Measurements from ENCODE around the gene ARHGEF17. TPM values are rescaled to one million over a fixed set of nuclear protein-coding genes. Genes with fewer than 3 reads are reported as not detected.

Gene ARHGEF17, protein sequence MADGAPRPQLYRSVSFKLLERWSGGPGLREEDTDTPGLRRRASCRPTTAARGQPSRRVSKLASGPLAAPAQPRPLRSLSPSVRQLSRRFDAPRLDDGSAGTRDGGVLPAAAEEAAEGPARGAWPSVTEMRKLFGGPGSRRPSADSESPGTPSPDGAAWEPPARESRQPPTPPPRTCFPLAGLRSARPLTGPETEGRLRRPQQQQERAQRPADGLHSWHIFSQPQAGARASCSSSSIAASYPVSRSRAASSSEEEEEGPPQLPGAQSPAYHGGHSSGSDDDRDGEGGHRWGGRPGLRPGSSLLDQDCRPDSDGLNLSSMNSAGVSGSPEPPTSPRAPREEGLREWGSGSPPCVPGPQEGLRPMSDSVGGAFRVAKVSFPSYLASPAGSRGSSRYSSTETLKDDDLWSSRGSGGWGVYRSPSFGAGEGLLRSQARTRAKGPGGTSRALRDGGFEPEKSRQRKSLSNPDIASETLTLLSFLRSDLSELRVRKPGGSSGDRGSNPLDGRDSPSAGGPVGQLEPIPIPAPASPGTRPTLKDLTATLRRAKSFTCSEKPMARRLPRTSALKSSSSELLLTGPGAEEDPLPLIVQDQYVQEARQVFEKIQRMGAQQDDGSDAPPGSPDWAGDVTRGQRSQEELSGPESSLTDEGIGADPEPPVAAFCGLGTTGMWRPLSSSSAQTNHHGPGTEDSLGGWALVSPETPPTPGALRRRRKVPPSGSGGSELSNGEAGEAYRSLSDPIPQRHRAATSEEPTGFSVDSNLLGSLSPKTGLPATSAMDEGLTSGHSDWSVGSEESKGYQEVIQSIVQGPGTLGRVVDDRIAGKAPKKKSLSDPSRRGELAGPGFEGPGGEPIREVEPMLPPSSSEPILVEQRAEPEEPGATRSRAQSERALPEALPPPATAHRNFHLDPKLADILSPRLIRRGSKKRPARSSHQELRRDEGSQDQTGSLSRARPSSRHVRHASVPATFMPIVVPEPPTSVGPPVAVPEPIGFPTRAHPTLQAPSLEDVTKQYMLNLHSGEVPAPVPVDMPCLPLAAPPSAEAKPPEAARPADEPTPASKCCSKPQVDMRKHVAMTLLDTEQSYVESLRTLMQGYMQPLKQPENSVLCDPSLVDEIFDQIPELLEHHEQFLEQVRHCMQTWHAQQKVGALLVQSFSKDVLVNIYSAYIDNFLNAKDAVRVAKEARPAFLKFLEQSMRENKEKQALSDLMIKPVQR (N-terminal part only)
- total RNA-seq = 38.3 TPM

DNA sequence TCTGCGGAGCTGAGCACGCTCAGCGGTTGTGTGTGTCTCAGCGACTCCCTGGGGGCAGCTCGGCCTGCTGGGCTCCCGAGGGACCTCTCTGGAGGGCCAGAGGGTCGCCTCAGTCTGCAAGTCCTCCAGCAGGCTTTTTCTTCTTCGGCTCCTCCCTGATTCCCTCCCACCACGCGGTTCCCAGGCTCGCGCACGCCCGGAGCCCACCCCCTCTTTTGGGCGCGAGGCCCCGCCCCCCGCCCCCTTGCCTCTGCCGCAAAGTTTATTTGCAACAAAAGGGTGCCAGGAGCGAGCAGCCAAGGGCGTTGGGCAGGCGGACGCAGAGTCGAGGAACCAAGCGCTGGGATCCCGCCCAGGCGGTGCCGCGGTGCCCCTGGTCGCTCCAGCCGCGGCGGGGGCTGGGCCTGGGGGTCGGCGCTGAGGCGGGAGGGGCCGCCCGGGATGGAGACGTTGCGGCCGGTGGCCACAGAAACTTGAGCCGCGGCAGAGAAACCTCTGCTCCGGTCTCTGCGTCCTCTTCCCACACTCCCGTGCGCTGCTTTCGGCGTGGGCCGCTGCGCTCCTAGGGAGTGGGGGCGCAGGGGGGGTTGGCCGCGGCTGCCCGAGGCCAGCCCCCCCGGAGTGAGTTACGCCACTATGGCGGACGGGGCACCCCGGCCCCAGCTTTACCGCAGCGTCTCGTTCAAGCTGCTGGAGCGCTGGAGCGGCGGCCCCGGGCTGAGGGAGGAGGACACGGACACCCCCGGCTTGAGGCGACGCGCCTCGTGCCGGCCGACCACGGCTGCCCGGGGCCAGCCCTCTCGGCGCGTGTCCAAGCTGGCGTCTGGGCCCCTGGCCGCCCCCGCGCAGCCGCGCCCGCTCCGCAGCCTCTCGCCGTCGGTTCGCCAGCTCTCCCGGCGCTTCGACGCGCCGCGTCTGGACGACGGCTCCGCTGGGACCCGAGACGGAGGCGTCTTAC, at the start of gene ARHGEF17:
Gene ARHGEF17 (plus strand): TSS at position 274 of the 958 bp plus-strand sequence. CDS start 363 bp downstream, at position 637.

DNA sequence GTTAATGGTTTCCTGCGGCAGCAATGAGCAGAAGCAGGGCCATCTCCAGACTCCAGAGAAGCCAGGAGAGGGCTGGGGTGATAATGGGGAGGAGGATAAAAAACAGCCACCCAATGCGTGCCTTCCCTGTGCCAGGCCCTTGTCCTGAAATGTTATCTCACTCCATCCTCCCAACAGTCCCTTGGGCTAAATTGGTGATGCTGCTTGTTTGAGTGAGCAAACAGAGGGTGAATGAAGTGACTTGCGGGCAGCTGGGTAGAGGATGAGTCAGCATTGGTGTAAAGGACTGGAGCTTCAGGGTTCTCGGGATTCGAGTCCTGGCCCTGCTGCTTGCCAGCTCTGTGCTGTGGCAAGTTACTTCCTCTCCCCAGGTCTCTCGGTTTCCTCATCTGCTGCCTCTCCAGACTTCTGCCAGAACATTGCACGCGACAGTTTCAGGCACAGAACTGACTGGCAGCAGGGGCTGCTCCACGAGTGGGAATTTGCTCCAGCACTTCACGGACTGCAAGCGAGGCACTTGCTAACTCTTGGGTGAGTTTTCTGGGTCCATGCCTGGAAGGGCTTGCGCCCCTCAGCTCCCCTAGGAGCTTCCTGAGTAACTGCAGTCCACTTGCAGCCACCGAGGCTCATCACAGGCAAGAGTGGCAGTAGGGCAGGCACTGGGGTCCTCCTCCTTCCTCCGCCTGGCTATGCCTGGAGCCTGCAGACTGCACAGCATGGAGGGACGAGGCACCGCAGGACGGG, 36.0 kb upstream of the ARHGEF17 start, which contains the start of gene P2RY6:
Gene P2RY6 (plus strand): TSS at position 403 of the 744 bp plus-strand sequence. CDS start 24,181 bp downstream, outside the sequence.

DNA sequence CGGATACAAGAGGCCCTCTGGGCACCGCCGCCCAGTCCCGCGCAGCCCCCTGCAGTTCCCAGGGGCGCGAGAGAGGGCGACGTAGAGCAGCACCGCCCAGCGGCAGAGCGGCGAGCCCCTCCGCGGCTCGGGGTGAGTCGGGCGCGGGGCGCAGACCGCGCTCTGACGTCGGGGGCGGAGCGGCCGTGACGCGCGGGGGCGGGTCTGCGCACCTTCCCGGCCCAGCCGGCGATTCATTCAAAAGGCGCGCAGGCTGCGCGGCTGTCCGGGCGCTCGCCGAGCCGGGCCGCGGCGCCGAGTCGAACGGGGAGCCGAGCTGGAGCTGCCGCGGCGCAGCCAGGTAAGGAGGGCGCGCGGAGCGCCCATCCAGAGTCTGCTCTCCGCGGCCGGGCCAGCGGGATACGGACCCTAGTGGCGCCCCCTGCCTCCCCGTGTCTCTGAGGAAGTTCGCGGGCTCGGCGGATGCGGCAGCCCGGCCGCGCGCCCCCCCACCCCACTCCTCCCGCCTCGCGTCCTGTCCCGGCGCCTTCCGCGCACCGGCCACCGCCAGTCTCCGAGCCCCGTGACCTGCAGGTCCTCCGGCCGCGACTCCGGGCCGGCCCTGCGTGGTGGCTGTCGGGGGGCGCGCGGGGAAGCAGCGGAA, 68.2 kb downstream of the ARHGEF17 start, which contains the start of gene RELT:
Gene RELT (plus strand): TSS at position 240 of the 643 bp plus-strand sequence. CDS start 12,738 bp downstream, outside the sequence.

Other genes starting within 250 kb of the ARHGEF17 start
- gene FCHSD2, start 166.0 kb upstream of the ARHGEF17 start, total RNA-seq = 66.2 TPM
- not detected for gene P2RY2, start 90.0 kb upstream of the ARHGEF17 start, total RNA-seq
- 0.92 TPM for gene P2RY6, start 35.9 kb upstream of the ARHGEF17 start, total RNA-seq
- gene RELT, start 68.1 kb downstream of the ARHGEF17 start, total RNA-seq = 5.1 TPM

Data from diencephalon (tissue), 1 donor.